Lower leg skin (tissue), 3 donors: ENCODE measurements around the gene TMEM198.

Source experiments
- POLR2A ChIP-seq, 2 donors: fragments of 450-650 bp; IDR thresholded peaks; one replicate each; pipeline ENCODE4 v1.6.1; 2016 to 2017; ENCODE audit warnings: antibody characterized with exemption in 2 of 2, mild to moderate bottlenecking in 1 of 2, moderate library complexity in 1 of 2
- TF ChIP-seq, protein P1 (sequence below), 3 donors: fragments of 450-650 bp; IDR thresholded peaks; one replicate each; pipeline ENCODE4 v1.5.1; 2016; ENCODE audit warnings: antibody characterized with exemption in 3 of 3, mild to moderate bottlenecking in 3 of 3, moderate library complexity in 2 of 3

DNA sequence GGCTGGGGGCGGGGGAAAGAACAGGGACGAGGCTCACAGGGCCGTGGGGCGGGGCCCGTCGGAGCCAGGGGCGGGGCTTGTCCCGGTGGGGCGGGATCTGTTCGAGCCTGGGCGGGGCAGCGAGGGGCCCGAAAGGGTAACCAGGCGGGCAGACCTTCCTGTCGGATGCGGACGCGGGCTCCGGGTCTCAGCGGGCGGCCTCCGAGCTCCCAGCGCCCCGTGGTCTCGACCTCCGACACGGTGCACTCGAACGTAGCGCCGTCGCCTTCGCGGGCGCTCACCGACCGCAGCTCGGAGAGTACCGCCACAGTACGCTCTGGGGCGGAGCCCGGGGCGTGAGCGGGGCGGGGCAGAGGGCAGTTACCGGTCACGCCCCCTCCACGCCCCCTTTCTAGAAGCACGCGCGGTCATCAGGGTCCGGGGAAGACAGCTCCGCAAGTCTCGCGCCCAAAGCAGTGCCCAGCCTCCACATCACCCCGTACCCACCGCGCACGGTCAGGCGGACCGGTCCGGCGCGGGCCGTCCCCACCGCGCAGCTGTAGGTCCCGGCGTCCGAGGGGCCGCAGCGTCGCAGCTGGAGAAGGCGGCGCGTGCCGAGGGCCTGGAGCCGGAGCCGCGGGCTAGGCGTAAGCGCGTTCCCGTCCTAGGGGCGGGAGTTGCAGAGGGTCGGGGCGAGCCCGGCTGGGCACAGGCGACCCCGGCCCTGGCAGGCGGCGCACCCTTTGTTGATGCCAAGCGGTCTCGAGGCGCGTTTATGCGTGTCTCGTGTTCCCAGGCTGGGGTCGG, 8.7 kb downstream of the TMEM198 start:
- TF ChIP-seq, protein P1, sequence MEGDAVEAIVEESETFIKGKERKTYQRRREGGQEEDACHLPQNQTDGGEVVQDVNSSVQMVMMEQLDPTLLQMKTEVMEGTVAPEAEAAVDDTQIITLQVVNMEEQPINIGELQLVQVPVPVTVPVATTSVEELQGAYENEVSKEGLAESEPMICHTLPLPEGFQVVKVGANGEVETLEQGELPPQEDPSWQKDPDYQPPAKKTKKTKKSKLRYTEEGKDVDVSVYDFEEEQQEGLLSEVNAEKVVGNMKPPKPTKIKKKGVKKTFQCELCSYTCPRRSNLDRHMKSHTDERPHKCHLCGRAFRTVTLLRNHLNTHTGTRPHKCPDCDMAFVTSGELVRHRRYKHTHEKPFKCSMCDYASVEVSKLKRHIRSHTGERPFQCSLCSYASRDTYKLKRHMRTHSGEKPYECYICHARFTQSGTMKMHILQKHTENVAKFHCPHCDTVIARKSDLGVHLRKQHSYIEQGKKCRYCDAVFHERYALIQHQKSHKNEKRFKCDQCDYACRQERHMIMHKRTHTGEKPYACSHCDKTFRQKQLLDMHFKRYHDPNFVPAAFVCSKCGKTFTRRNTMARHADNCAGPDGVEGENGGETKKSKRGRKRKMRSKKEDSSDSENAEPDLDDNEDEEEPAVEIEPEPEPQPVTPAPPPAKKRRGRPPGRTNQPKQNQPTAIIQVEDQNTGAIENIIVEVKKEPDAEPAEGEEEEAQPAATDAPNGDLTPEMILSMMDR (IDR thresholded peaks at IDR 0.05) = no peak
- no peak for TF ChIP-seq POLR2A (IDR thresholded peaks at IDR 0.05)
